Measurements from ENCODE around the gene FNIP1. TPM values are rescaled to one million over a fixed set of nuclear protein-coding genes. Genes with fewer than 3 reads are reported as not detected.
"Not testable (repeated sequence)": the region's sequence is repeated elsewhere in the genome, so short reads cannot be mapped to it uniquely, and the experiment has no call there.

FNIP1 gene
- total RNA-seq, 1 donor from 2014 or later, result 27.1 TPM

DNA sequence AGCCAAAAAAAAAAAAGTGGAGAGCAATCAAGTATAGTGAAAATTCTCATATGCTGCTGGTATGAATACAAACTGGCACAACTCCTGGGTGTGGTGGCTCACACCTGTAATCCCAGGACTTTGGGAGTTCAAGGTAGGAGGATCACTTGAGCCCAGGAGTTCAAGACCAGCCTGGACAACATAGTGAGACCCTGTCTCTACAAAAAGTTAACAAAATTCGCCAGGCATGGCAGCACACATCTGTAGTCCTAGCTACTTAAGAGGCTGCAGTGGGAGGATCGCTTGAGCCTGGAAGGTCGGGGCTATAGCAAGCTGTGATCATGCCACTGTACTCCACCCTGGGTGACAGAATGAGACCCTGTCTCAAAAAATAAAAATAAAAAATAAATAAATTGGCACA lies 51.7 kb downstream of the FNIP1 start:
- Histone ChIP-seq H3K4me1 (ENCODE audit: control insufficient read depth in 3 of 3, insufficient read depth in 3 of 3, low read length in 3 of 3) (peaks cover 0 to 7% (median 0%) of the 10 kb centered on the region in 3 donors), H3K27me3 (ENCODE audit: control insufficient read depth in 3 of 3, insufficient read depth in 3 of 3, low read length in 3 of 3) (no peaks in the 10 kb centered on the region), H3K9ac (ENCODE audit: low read depth in 1 of 3, low read length in 3 of 3) (no peak overlapping the region), H3K27ac (ENCODE audit: low read depth, low read length) (no peak overlapping the region), H3K9me3 (ENCODE audit: control insufficient read depth in 3 of 3, low read length in 3 of 3) (no peaks in the 10 kb centered on the region), H3K36me3 (ENCODE audit: control insufficient read depth in 3 of 3, insufficient read depth in 3 of 3, low read length in 3 of 3) (peaks cover 9 to 20% (median 11%) of the 10 kb centered on the region in 3 donors), H3K4me3 (ENCODE audit: low read length in 3 of 3) (no peak overlapping the region)

DNA sequence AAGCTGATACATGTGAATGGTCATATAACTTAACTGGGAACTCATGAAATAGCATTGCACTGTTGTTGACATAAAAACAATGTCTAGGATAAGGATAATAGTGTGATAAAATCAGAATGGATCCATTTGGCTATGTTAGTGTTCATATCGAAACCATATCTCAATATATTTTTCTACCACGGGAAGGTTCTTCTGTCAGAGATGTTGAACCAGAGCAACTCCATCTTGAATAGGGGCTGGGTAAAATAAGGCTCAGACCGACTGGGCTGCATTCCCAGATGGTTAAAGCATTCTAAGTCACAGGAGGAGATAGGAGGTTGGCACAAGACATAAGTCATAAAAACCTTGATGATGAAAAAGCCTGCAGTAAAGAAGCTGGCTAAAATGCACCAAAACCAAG lies 56.3 kb downstream of the FNIP1 start:
- Histone ChIP-seq H3K36me3 (ENCODE audit: control insufficient read depth in 3 of 3, insufficient read depth in 3 of 3, low read length in 3 of 3) (peaks cover 9 to 23% (median 14%) of the 10 kb centered on the region in 3 donors), H3K9me3 (ENCODE audit: control insufficient read depth in 3 of 3, low read length in 3 of 3) (no peaks in the 10 kb centered on the region), H3K9ac (ENCODE audit: low read depth in 1 of 3, low read length in 3 of 3) (no peak overlapping the region), H3K4me3 (ENCODE audit: low read length in 3 of 3) (no peak overlapping the region), H3K27me3 (ENCODE audit: control insufficient read depth in 3 of 3, insufficient read depth in 3 of 3, low read length in 3 of 3) (no peaks in the 10 kb centered on the region), H3K4me1 (ENCODE audit: control insufficient read depth in 3 of 3, insufficient read depth in 3 of 3, low read length in 3 of 3) (no peaks in the 10 kb centered on the region), H3K27ac (ENCODE audit: low read depth, low read length) (no peak overlapping the region)

DNA sequence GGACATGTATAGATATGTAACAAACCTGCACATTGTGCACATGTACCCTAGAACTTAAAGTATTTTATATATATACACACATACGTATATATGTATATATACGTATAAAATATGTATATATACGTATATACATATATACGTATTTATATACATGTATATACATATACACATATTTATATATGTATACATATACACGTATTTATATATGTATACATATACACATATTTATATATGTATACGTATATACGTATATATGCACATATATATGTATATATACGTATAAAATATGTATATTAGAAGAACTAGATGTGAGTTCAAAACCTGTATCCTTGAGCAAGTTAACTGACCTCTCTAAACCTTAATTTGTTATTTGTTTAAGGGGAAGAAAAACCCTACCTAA lies 61.4 kb downstream of the FNIP1 start:
- Histone ChIP-seq H3K27ac (ENCODE audit: low read depth, low read length) (no peak overlapping the region), H3K4me3 (ENCODE audit: low read length in 3 of 3) (no peak overlapping the region), H3K27me3 (ENCODE audit: control insufficient read depth in 3 of 3, insufficient read depth in 3 of 3, low read length in 3 of 3) (no peaks in the 10 kb centered on the region), H3K9ac (ENCODE audit: low read depth in 1 of 3, low read length in 3 of 3) (no peak overlapping the region), H3K4me1 (ENCODE audit: control insufficient read depth in 3 of 3, insufficient read depth in 3 of 3, low read length in 3 of 3) (no peaks in the 10 kb centered on the region), H3K9me3 (ENCODE audit: control insufficient read depth in 3 of 3, low read length in 3 of 3) (no peaks in the 10 kb centered on the region), H3K36me3 (ENCODE audit: control insufficient read depth in 3 of 3, insufficient read depth in 3 of 3, low read length in 3 of 3) (peaks cover 0 to 7% (median 5%) of the 10 kb centered on the region in 3 donors)

DNA sequence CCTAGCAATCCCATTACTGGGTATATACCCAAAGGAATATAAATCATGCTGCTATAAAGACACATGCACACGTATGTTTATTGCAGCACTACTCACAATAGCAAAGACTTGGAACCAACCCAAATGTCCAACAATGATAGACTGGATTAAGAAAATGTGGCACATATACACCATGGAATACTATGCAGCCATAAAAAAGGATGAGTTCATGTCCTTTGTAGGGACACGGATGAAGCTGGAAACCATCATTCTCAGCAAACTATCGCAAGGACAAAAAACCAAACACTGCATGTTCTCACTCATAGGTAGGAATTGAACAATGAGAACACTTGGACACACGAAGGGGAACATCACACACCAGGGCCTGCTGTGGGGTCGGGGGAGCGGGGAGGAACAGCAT lies 61.9 kb downstream of the FNIP1 start:
- H3K36me3 ChIP-seq (ENCODE audit: control insufficient read depth in 3 of 3, insufficient read depth in 3 of 3, low read length in 3 of 3); H3K9ac ChIP-seq (ENCODE audit: low read depth in 1 of 3, low read length in 3 of 3); H3K9me3 ChIP-seq (ENCODE audit: control insufficient read depth in 3 of 3, low read length in 3 of 3); H3K4me3 ChIP-seq (ENCODE audit: low read length in 3 of 3); H3K27ac ChIP-seq (ENCODE audit: low read depth, low read length); H3K27me3 ChIP-seq (ENCODE audit: control insufficient read depth in 3 of 3, insufficient read depth in 3 of 3, low read length in 3 of 3); H3K4me1 ChIP-seq (ENCODE audit: control insufficient read depth in 3 of 3, insufficient read depth in 3 of 3, low read length in 3 of 3): not testable (repeated sequence)

DNA sequence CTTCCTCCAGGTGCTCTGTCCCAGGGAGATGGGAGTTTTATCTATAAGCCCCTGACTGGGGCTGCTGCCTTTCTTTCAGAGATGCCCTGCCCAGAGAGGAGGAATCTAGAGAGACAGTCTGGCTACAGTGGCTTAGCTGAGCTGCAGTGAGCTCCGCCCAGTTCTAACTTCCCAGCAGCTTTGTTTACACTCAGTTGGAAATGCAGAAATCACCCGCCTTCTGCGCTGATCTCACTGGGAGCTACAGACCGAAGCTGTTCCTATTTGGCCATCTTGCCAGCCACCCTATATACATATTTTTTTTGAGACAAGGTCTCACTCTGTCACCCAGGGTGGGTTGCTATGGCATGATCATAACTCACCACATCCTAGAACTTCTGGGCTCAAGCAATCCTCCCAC lies 67.5 kb downstream of the FNIP1 start:
- not testable (repeated sequence) for H3K9ac ChIP-seq (ENCODE audit: low read depth in 1 of 3, low read length in 3 of 3); H3K4me1 ChIP-seq (ENCODE audit: control insufficient read depth in 3 of 3, insufficient read depth in 3 of 3, low read length in 3 of 3); H3K27me3 ChIP-seq (ENCODE audit: control insufficient read depth in 3 of 3, insufficient read depth in 3 of 3, low read length in 3 of 3); H3K9me3 ChIP-seq (ENCODE audit: control insufficient read depth in 3 of 3, low read length in 3 of 3); H3K4me3 ChIP-seq (ENCODE audit: low read length in 3 of 3); H3K27ac ChIP-seq (ENCODE audit: low read depth, low read length)
- peaks cover 12 to 19% (median 15%) of the 10 kb centered on the region in 3 donors for H3K36me3 ChIP-seq (ENCODE audit: control insufficient read depth in 3 of 3, insufficient read depth in 3 of 3, low read length in 3 of 3)

DNA sequence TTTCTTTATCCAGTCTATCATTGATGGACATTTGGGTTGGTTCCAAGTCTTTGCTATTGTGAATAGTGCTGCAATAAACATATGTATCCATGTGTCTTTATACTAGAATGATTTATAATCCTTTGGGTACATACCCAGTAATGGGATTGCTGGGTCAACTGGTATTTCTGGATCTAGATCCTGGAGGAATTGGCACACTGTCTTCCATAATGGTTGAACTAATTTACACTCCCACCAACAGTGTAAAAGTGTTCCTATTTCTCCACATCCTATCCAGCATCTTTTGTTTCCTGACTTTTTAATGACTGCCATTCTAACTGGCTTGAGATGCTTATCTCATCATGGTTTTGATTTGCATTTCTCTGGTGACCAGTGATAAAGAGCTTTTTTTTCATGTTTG lies 72.7 kb downstream of the FNIP1 start:
- peaks cover 9 to 10% (median 10%) of the 10 kb centered on the region in 3 donors for H3K36me3 ChIP-seq (ENCODE audit: control insufficient read depth in 3 of 3, insufficient read depth in 3 of 3, low read length in 3 of 3)
- not testable (repeated sequence) for H3K4me1 ChIP-seq (ENCODE audit: control insufficient read depth in 3 of 3, insufficient read depth in 3 of 3, low read length in 3 of 3); H3K9ac ChIP-seq (ENCODE audit: low read depth in 1 of 3, low read length in 3 of 3); H3K27ac ChIP-seq (ENCODE audit: low read depth, low read length); H3K9me3 ChIP-seq (ENCODE audit: control insufficient read depth in 3 of 3, low read length in 3 of 3); H3K27me3 ChIP-seq (ENCODE audit: control insufficient read depth in 3 of 3, insufficient read depth in 3 of 3, low read length in 3 of 3); H3K4me3 ChIP-seq (ENCODE audit: low read length in 3 of 3)

DNA sequence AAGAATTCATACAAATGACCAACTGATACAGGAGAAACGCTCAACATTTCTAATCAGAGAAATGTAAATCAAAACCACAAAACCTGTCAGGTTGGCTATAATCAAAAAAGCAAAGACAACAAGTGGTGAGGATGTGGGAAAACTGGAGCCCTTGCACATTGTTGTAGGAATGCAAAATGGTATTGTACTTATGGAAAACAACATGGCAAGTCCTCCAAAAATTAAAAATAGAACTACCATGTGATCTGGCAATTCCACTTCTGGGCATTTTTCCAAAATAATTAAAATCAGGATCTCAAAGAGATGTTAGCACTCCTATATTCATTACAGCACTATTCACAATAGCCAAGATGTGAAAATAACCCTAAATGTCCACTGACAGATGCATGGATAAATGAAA lies 76.1 kb downstream of the FNIP1 start:
- no peaks in the 10 kb centered on the region for H3K4me1 ChIP-seq (ENCODE audit: control insufficient read depth in 3 of 3, insufficient read depth in 3 of 3, low read length in 3 of 3)
- H3K4me3 ChIP-seq (ENCODE audit: low read length in 3 of 3), result no peak overlapping the region
- peaks cover 0 to 8% (median 4%) of the 10 kb centered on the region in 3 donors for H3K36me3 ChIP-seq (ENCODE audit: control insufficient read depth in 3 of 3, insufficient read depth in 3 of 3, low read length in 3 of 3)
- H3K27ac ChIP-seq (ENCODE audit: low read depth, low read length), result no peak overlapping the region
- peaks cover 0 to 3% (median 0%) of the 10 kb centered on the region in 3 donors for H3K9me3 ChIP-seq (ENCODE audit: control insufficient read depth in 3 of 3, low read length in 3 of 3)
- H3K9ac ChIP-seq (ENCODE audit: low read depth in 1 of 3, low read length in 3 of 3), result no peak overlapping the region
- H3K27me3 ChIP-seq (ENCODE audit: control insufficient read depth in 3 of 3, insufficient read depth in 3 of 3, low read length in 3 of 3), result no peaks in the 10 kb centered on the region

DNA sequence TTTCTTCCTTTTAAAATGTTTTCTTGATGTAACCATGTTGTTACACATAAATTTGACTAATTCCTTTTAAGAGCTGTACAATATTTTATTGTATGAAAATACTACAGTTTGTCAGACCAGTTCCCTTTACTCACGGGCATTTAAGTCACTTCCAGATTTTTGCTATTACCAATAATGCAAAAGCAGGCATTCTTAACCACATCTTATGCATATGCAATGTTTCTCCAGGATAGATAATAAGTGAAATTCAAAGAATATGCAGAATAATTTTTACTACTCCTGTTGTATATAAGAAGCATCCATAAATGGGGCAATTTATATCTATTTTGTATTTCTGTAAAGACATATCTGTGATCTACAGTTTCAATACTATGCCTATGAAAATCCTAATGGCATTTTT lies 77.3 kb downstream of the FNIP1 start:
- no peak overlapping the region for H3K9ac ChIP-seq (ENCODE audit: low read depth in 1 of 3, low read length in 3 of 3)

DNA sequence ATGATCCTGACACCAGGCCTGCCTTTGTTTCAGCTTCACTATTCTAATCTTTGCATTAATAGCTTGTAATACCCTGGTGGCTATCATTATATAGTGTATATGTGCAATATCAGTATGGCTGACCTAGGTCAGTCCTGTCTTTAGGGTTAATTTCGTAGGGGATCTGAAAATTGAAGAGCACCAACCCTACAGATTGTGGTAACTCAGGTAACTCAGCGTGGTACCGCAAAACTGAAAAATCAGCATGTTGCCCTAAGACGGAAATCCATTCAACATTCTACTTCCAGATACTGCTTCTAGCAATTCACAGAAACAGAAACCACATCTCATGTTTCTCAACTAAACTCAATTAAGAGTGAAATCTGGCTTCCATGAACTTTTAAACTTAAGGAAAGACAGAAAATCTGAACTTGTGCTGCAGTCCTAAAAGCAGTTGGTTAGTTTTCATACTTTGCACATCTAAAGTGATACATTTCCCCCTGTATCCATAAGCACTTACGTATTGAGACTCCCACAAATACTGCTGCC lies 78.3 kb downstream of the FNIP1 start:
- H3K4me3 ChIP-seq (ENCODE audit: low read length in 3 of 3), result no peak overlapping the region
- peaks cover 2 to 15% (median 13%) of the 10 kb centered on the region in 3 donors for H3K36me3 ChIP-seq (ENCODE audit: control insufficient read depth in 3 of 3, insufficient read depth in 3 of 3, low read length in 3 of 3)
- H3K9ac ChIP-seq (ENCODE audit: low read depth in 1 of 3, low read length in 3 of 3), result no peak overlapping the region
- no peak overlapping the region for H3K27ac ChIP-seq (ENCODE audit: low read depth, low read length)
- peaks cover 0 to 3% (median 0%) of the 10 kb centered on the region in 3 donors for H3K9me3 ChIP-seq (ENCODE audit: control insufficient read depth in 3 of 3, low read length in 3 of 3)
- H3K27me3 ChIP-seq (ENCODE audit: control insufficient read depth in 3 of 3, insufficient read depth in 3 of 3, low read length in 3 of 3), result no peaks in the 10 kb centered on the region
- H3K4me1 ChIP-seq (ENCODE audit: control insufficient read depth in 3 of 3, insufficient read depth in 3 of 3, low read length in 3 of 3), result no peaks in the 10 kb centered on the region

More for the DNA sequence above, 77.3 kb downstream of the FNIP1 start:
- no peaks in the 10 kb centered on the region for H3K27me3 ChIP-seq (ENCODE audit: control insufficient read depth in 3 of 3, insufficient read depth in 3 of 3, low read length in 3 of 3)
- H3K27ac ChIP-seq (ENCODE audit: low read depth, low read length), result no peak overlapping the region
- H3K36me3 ChIP-seq (ENCODE audit: control insufficient read depth in 3 of 3, insufficient read depth in 3 of 3, low read length in 3 of 3), result peaks cover under 1 to 10% (median 7%) of the 10 kb centered on the region in 3 donors
- H3K4me1 ChIP-seq (ENCODE audit: control insufficient read depth in 3 of 3, insufficient read depth in 3 of 3, low read length in 3 of 3), result no peaks in the 10 kb centered on the region
- H3K9me3 ChIP-seq (ENCODE audit: control insufficient read depth in 3 of 3, low read length in 3 of 3), result peaks cover 0 to 3% (median 0%) of the 10 kb centered on the region in 3 donors
- H3K4me3 ChIP-seq (ENCODE audit: low read length in 3 of 3), result no peak overlapping the region

DNA sequence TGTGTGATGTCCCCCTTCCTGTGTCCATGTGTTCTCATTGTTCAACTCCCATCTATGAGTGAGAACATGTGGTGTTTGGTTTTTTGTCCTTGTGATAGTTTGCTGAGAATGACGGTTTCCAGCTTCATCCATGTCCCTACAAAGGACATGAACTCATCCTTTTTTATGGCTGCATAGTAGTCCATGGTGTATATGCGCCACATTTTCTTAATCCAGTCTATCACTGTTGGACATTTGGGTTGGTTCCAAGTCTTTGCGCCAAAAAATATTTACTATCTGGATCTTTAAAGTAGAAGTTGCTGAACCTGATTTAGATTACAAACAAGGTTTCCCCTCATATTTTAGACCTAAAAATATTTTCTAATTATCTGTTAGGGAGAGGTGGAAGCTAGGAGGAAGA lies 79.7 kb downstream of the FNIP1 start:
- not testable (repeated sequence) for H3K4me1 ChIP-seq (ENCODE audit: control insufficient read depth in 3 of 3, insufficient read depth in 3 of 3, low read length in 3 of 3); H3K27ac ChIP-seq (ENCODE audit: low read depth, low read length); H3K27me3 ChIP-seq (ENCODE audit: control insufficient read depth in 3 of 3, insufficient read depth in 3 of 3, low read length in 3 of 3); H3K9ac ChIP-seq (ENCODE audit: low read depth in 1 of 3, low read length in 3 of 3); H3K9me3 ChIP-seq (ENCODE audit: control insufficient read depth in 3 of 3, low read length in 3 of 3); H3K4me3 ChIP-seq (ENCODE audit: low read length in 3 of 3)
- H3K36me3 ChIP-seq (ENCODE audit: control insufficient read depth in 3 of 3, insufficient read depth in 3 of 3, low read length in 3 of 3), result peaks cover 2 to 18% (median 13%) of the 10 kb centered on the region in 3 donors

All from skeletal muscle tissue (tissue), 4 donors.